Measurements from ENCODE around the gene HPS4. TPM values are rescaled to one million over a fixed set of nuclear protein-coding genes. Genes with fewer than 3 reads are reported as not detected.

HPS4 gene
- total RNA-seq, 1 donor from 2014 or later = 11.7 TPM

GRCh38 chr22:26516503-26516902 is 32.9 kb upstream of the HPS4 start:
- no peak for DNase-seq
- TF ChIP-seq CTCF (IDR thresholded peaks at IDR 0.05; ENCODE audit: borderline replicate concordance) = no peak
- no peaks in the 10 kb centered on the region for H3K27me3 ChIP-seq (ENCODE audit: low read depth)
- intact Hi-C loops (cut with micrococcal nuclease) = no loop called here
- no peaks in the 10 kb centered on the region for H3K36me3 ChIP-seq
- peaks cover 22% of the 10 kb centered on the region for H3K4me1 ChIP-seq
- no peak overlapping the region for H3K4me3 ChIP-seq
- no peaks in the 10 kb centered on the region for H3K9me3 ChIP-seq (replicated peaks)
- no peak overlapping the region for H3K27ac ChIP-seq (replicated peaks)

- no peak for DNase-seq
- Histone ChIP-seq H3K4me1 (peaks cover 28% of the 10 kb centered on the region), H3K27me3 (ENCODE audit: low read depth) (no peaks in the 10 kb centered on the region), H3K4me3 (no peak overlapping the region), H3K9me3 (replicated peaks) (no peaks in the 10 kb centered on the region), H3K36me3 (peaks cover under 1% of the 10 kb centered on the region), H3K27ac (replicated peaks) (no peak overlapping the region)
- TF ChIP-seq CTCF (IDR thresholded peaks at IDR 0.05; ENCODE audit: borderline replicate concordance) = no peak
- intact Hi-C loops (cut with micrococcal nuclease) = no loop called here
Measured at GRCh38 chr22:26515931-26516330, 32.3 kb upstream of the HPS4 start.

GRCh38 chr22:26514419-26515161 is 31.0 kb upstream of the HPS4 start:
- H3K27ac ChIP-seq (replicated peaks) = no peak overlapping the region
- intact Hi-C loops (cut with micrococcal nuclease) = no loop called here
- TF ChIP-seq CTCF (IDR thresholded peaks at IDR 0.05; ENCODE audit: borderline replicate concordance) = no peak

GRCh38 chr22:26513838-26514237 is 30.3 kb upstream of the HPS4 start:
- H3K4me1 ChIP-seq = peaks cover 32% of the 10 kb centered on the region
- H3K36me3 ChIP-seq = peaks cover 21% of the 10 kb centered on the region
- no peaks in the 10 kb centered on the region for H3K27me3 ChIP-seq (ENCODE audit: low read depth)
- intact Hi-C loops (cut with micrococcal nuclease) = no loop called here
- H3K27ac ChIP-seq (replicated peaks) = no peak overlapping the region
- H3K9me3 ChIP-seq (replicated peaks) = no peaks in the 10 kb centered on the region
- TF ChIP-seq CTCF (IDR thresholded peaks at IDR 0.05; ENCODE audit: borderline replicate concordance) = no peak
- DNase-seq = no peak
- H3K4me3 ChIP-seq = no peak overlapping the region

More at GRCh38 chr22:26514419-26515161, 31.0 kb upstream of the HPS4 start:
- Histone ChIP-seq H3K27me3 (ENCODE audit: low read depth) (no peaks in the 10 kb centered on the region), H3K4me1 (peaks cover 32% of the 10 kb centered on the region), H3K4me3 (no peak overlapping the region), H3K36me3 (peaks cover 14% of the 10 kb centered on the region), H3K9me3 (replicated peaks) (no peaks in the 10 kb centered on the region)
- no peak for DNase-seq

- H3K4me1 ChIP-seq = peaks cover 32% of the 10 kb centered on the region
- H3K9me3 ChIP-seq (replicated peaks) = no peaks in the 10 kb centered on the region
- H3K36me3 ChIP-seq = peaks cover 36% of the 10 kb centered on the region
- no peak for TF ChIP-seq CTCF (IDR thresholded peaks at IDR 0.05; ENCODE audit: borderline replicate concordance)
- peak within 1 kb of the TSS; percentile 80 for H3K27ac ChIP-seq (replicated peaks)
- no peaks in the 10 kb centered on the region for H3K27me3 ChIP-seq (ENCODE audit: low read depth)
- peak within 1 kb of the TSS; percentile 84 for H3K4me3 ChIP-seq
- intact Hi-C loops (cut with micrococcal nuclease) = no loop called here
- peak; percentile 95 for DNase-seq
Measured at GRCh38 chr22:26512149-26512793, 28.7 kb upstream of the HPS4 start, which contains the start of gene TFIP11. Gene TFIP11, minus strand, starts transcription at chr22:26512473. Its CDS starts 2,201 bp downstream, at chr22:26510272.

Data from left ventricle myocardium inferior (tissue), 1 donor.